T-helper 22 cell (primary cell): ENCODE results near the gene NIPBL.

Experiments
- DNase-seq: peaks from one replicate; pipeline ENCODE4 v3.0.0-alpha.2; 2020; ENCODE audit warnings: low read depth

NIPBL gene

DNA sequence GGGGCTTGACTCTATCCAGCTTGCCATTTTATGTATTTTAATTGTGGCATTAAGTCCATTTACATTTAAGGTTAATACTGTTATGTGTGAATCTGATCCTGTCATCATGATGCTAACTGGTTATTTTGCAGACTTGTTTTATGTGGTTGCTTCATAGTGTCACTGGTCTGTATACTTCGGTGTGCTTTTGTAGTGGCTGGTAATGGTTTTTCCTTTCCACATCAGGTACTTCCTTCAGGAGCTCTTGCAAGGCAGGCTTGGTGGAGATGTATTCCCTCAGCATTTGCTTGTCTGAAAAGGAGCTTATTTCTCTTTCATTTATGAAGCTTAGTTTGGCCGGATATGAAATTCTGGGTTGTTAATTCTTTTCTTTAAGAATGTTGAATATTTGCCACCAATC lies 226.7 kb downstream of the NIPBL start:
- DNase-seq, result no peak

DNA sequence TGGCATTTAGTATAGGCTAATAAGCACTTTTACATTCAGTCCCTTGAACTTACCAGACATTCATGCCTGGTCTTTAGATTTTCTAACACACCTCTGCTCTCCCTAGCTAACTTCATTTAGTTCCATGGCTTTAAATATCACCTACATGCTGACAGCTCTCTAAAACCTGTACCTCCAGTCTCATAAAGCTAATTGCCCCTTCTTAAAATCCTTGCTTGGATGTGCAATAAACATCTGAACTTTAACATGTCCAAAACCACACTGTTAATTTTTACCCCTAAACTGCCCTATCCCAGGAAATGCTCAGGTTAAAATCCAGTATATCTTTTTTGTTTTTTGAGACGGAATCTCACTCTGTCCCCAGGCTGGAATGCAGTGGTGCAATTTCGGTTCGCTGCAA lies 232.8 kb downstream of the NIPBL start:
- DNase-seq, result no peak

DNA sequence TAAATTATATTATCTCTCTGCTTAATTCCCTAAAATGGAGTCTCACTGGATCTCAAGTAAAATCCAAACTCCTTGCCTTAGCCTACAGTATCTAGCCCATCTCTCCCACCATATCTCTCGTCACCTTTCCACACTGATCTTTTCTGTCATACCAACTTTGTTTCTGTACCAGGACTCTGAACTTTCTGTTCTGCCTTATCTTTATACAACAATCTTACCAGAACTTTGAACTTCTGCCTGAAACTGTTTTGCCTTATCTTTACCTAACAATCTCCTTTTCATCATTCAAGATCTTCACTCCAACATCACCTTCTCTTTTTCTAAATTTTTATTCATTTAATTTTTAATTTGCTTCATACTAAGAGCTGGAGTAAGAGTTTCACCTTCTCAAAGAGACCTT lies 233.6 kb downstream of the NIPBL start:
- DNase-seq, result no peak

DNA sequence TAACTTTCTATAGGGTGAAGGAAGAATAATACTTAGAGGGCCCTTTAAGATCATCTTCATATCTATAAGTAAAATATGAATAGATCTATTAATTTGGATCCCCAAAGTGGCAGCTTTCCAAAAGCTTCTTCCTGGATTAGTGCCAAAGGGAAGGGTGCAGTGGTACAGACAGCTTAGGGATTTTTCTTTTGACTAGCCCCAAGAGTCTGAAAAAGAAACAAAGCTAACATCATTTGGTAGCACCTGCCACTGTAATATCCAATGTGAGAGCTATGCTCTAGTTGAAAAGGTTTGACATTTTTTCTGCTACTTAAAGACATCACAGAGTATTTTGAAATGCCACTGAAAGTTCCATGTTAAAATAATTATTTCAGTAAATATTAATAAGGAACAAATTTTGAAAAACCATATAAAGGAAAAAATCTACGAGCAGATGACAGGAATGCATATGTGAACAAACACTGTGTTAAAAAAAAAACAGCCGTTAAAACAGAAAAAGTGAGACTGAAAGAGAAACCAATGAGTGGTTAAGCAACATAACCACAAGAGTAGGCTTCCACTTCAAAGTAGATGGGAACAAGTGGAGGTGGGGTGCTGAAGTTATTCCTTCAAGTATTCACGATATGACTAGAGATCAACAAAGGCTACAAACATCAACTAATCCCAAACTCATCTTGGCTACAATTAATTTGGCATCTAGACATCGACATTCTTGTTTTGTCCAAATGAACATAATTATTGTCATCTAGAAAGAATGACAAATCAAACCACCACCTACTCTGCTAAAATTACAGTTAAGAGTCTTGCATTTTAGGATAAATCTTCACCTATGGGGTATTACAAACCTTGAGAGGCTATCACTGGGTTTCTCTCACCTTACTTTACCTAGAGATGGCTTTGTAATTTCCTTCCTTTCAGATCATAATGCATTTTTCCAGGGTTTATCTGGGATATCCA lies 235.1 kb downstream of the NIPBL start:
- no peak for DNase-seq

DNA sequence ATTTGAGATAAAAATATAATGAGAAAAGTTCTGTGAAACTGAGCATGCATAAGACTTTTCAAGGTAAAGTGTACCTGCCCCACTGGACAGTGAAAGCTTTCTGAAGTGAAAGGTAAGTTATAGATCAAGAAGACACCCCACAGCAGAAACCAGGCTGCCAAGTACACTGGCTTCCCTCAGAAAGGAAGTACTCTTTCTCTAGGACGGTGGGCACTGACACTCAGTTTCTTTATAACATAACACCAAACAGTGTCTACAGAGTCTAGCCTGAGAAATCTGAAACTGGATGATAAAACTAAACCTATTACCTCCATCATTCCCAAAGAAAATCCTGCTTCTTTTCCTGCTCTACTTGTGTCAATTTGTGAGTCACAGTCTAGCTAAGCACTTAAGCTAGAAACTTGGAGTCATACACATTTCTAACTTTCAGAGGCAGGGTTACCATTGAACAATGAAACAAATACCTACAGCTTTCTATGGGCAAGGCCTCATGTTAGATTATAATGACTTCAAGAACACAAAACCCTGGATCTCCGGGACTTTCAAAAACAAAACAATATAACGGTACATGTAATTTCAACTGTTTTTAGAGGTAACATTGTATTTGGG lies 235.9 kb downstream of the NIPBL start:
- no peak for DNase-seq
